ENCODE measurements around the gene AHCYL2.

DNA sequence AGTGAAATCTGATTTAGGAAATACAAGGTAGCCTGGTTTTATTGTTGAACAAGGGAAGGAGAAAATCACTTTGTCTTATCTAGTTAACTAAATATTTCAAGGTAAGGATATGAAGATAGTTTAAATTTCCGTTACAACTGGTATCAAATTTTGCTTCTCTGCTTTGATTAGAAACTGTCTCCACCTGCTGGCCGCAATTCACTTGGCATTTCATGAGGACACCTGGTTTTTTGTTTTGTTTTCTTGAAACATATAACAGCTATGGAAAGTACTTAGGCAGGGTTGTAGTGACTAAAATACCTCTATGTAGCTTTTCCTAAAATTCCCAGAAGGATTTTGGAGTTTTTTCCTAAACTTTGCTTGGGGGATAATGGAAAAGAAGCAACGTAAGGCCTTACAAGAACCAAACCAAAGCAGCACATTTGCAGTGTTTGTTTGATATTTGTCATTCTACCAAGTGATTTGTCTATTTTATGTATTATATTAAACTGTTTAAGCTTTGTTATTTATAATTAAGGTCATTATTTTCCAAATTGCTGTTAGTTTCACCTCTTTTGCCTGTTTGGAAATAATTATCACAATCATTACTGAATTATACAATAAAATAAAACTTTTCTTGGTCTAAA is 73.6 kb downstream of the AHCYL2 start:
- peak; percentile 59 to 79 (median 69) for TF ChIP-seq CTCF (IDR thresholded peaks at IDR 0.05)
- no peak for TF ChIP-seq POLR2A (IDR thresholded peaks at IDR 0.05)

All from adrenal gland (tissue), 5 donors.